GM19025 (cell line): ENCODE data around the gene DCTN3.
A peak's percentile ranks its signal among the peaks of the same experiment; 100 is the strongest.

Source experiments
- ATAC-seq: cut with Tn5 transposase; IDR thresholded peaks from one replicate; pipeline ENCODE4 v1.9.1; 2021; ENCODE audit warnings: mild to moderate bottlenecking, low read depth, moderate library complexity; ENCODE audit not compliant: unreplicated experiment

The DCTN3 gene

GRCh38 chr9:34620061-34620994 lies at the start of gene DCTN3:
DCTN3 (minus strand) TSS chr9:34620495; CDS start chr9:34620464, 31 bp downstream.
- ATAC-seq, result peak; percentile 98

GRCh38 chr9:34665381-34666250 lies 45.3 kb upstream of the DCTN3 start:
- ATAC-seq, result peak; percentile 72

GRCh38 chr9:34665067-34665380 lies 44.7 kb upstream of the DCTN3 start:
- ATAC-seq, result peak; percentile 23

- ATAC-seq, result peak; percentile 35
Measured at GRCh38 chr9:34664281-34665066, 44.2 kb upstream of the DCTN3 start.

GRCh38 chr9:34663303-34663605 lies 43.0 kb upstream of the DCTN3 start:
- no peak for ATAC-seq

GRCh38 chr9:34662526-34663302 lies 42.4 kb upstream of the DCTN3 start, which contains the start of gene CCL27:
CCL27 (minus strand) TSS chr9:34662657; CDS start chr9:34662633, 24 bp downstream.
- ATAC-seq, result no peak

GRCh38 chr9:34659592-34660253 lies 39.4 kb upstream of the DCTN3 start:
- ATAC-seq, result no peak

GRCh38 chr9:34658461-34658860 lies 38.2 kb upstream of the DCTN3 start:
- no peak for ATAC-seq

GRCh38 chr9:34656992-34657391 lies 36.7 kb upstream of the DCTN3 start:
- no peak for ATAC-seq

GRCh38 chr9:34655394-34655793 lies 35.1 kb upstream of the DCTN3 start:
- no peak for ATAC-seq

GRCh38 chr9:34654323-34655051 lies 34.2 kb upstream of the DCTN3 start:
- no peak for ATAC-seq

GRCh38 chr9:34653151-34654072 lies 33.1 kb upstream of the DCTN3 start:
- ATAC-seq, result no peak

GRCh38 chr9:34652602-34653000 lies 32.3 kb upstream of the DCTN3 start:
- ATAC-seq, result no peak

GRCh38 chr9:34651876-34652601 lies 31.7 kb upstream of the DCTN3 start, which contains the start of gene IL11RA:
IL11RA (plus strand) TSS chr9:34652185; CDS start chr9:34655218, 3,033 bp downstream.
- ATAC-seq, result no peak

- no peak for ATAC-seq
Measured at GRCh38 chr9:34651321-34651720, 31.0 kb upstream of the DCTN3 start.

GRCh38 chr9:34650816-34651215 lies 30.5 kb upstream of the DCTN3 start:
- no peak for ATAC-seq

GRCh38 chr9:34648673-34649072 lies 28.4 kb upstream of the DCTN3 start:
- ATAC-seq, result no peak
